Nephron (organoid): ENCODE results near the gene RETSAT.
"Not testable (repeated sequence)": the region's sequence is repeated elsewhere in the genome, so short reads cannot be mapped to it uniquely, and the experiment has no call there.

Source experiments
- H3K27ac Mint-ChIP-seq, 3 experiments: 2 replicates each; pipeline ENCODE4 v1.8.0; 2020; ENCODE audit warnings: mixed read lengths in 3 of 3, mild to moderate bottlenecking in 2 of 3, moderate library complexity in 1 of 3
- H3K27me3 Mint-ChIP-seq: 2 replicates; pipeline ENCODE4 v1.8.0; 2021; ENCODE audit warnings: low read depth, mild to moderate bottlenecking, moderate library complexity, mixed read lengths
- H3K36me3 Mint-ChIP-seq: 2 replicates; pipeline ENCODE4 v1.8.0; 2020; ENCODE audit warnings: low read depth, mixed read lengths
- H3K4me1 Mint-ChIP-seq: 2 replicates; pipeline ENCODE4 v1.8.0; 2020; ENCODE audit warnings: mixed read lengths
- H3K4me3 Mint-ChIP-seq, 3 experiments: 2 replicates each; pipeline ENCODE4 v1.8.0; 2020; ENCODE audit warnings: mild to moderate bottlenecking in 3 of 3, mixed read lengths in 3 of 3, moderate library complexity in 2 of 3
- H3K9me3 Mint-ChIP-seq: 2 replicates; pipeline ENCODE4 v1.8.0; 2020; ENCODE audit warnings: mixed read lengths
- TF ChIP-seq, protein P1 (sequence below), 3 experiments: fragments of 200-600 bp; sonication (generic); IDR thresholded peaks; one replicate each; pipeline ENCODE4 v1.5.0; 2021; ENCODE audit warnings: antibody characterized with exemption in 3 of 3; ENCODE audit not compliant: unreplicated experiment in 3 of 3

Gene RETSAT

GRCh38 chr2:85330839-85331636 is 23.3 kb downstream of the RETSAT start:
- H3K27ac Mint-ChIP-seq = no peak overlapping the region

GRCh38 chr2:85329701-85330100 is 24.6 kb downstream of the RETSAT start:
- H3K27me3 Mint-ChIP-seq, H3K9me3 Mint-ChIP-seq: not testable (repeated sequence)
- Mint-ChIP-seq H3K4me3 (peak overlapping the region; percentile 24 to 72 (median 44)), H3K36me3 (peaks cover 17% of the 10 kb centered on the region), H3K27ac (peak overlapping the region; percentile 18 to 38 (median 33)), H3K4me1 (peaks cover 44% of the 10 kb centered on the region)

More at GRCh38 chr2:85330839-85331636, 23.3 kb downstream of the RETSAT start:
- Mint-ChIP-seq H3K9me3 (no peaks in the 10 kb centered on the region), H3K36me3 (peaks cover 6% of the 10 kb centered on the region), H3K27me3 (no peaks in the 10 kb centered on the region), H3K4me1 (peaks cover 31% of the 10 kb centered on the region), H3K4me3 (no peak overlapping the region)
- TF ChIP-seq, protein P1, sequence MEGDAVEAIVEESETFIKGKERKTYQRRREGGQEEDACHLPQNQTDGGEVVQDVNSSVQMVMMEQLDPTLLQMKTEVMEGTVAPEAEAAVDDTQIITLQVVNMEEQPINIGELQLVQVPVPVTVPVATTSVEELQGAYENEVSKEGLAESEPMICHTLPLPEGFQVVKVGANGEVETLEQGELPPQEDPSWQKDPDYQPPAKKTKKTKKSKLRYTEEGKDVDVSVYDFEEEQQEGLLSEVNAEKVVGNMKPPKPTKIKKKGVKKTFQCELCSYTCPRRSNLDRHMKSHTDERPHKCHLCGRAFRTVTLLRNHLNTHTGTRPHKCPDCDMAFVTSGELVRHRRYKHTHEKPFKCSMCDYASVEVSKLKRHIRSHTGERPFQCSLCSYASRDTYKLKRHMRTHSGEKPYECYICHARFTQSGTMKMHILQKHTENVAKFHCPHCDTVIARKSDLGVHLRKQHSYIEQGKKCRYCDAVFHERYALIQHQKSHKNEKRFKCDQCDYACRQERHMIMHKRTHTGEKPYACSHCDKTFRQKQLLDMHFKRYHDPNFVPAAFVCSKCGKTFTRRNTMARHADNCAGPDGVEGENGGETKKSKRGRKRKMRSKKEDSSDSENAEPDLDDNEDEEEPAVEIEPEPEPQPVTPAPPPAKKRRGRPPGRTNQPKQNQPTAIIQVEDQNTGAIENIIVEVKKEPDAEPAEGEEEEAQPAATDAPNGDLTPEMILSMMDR (IDR thresholded peaks at IDR 0.05; ENCODE audit: unreplicated experiment in 3 of 3) = no peak

DNA sequence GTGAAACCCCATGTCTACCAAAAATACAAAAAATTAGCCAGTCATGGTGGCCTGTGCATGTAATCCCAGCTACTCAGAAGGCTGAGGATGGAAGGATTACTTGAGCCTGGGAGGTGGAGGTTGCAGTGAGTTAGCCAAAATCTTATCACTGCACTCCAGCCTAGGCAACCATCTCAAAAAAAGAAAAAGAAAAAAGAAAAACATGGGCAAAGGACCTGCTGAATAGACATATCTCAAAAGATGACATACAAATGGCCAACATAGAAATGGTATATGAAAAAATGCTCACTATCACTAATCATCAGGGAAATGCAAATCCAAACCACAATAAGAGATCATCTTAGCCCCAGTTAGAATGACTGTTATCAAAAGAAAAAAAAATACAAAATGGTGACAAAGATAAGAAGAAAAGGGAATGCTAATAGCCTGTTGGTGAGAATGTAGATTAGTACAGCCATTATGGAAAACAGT is 25.1 kb downstream of the RETSAT start:
- Mint-ChIP-seq H3K27ac (peak overlapping the region; percentile 18 to 97 (median 38)), H3K9me3 (no peaks in the 10 kb centered on the region), H3K27me3 (no peaks in the 10 kb centered on the region), H3K36me3 (peaks cover 22% of the 10 kb centered on the region), H3K4me1 (peaks cover 46% of the 10 kb centered on the region), H3K4me3 (peak overlapping the region; percentile 24 to 72 (median 44))
- TF ChIP-seq, protein P1 (IDR thresholded peaks at IDR 0.05; ENCODE audit: unreplicated experiment in 3 of 3) = no peak

DNA sequence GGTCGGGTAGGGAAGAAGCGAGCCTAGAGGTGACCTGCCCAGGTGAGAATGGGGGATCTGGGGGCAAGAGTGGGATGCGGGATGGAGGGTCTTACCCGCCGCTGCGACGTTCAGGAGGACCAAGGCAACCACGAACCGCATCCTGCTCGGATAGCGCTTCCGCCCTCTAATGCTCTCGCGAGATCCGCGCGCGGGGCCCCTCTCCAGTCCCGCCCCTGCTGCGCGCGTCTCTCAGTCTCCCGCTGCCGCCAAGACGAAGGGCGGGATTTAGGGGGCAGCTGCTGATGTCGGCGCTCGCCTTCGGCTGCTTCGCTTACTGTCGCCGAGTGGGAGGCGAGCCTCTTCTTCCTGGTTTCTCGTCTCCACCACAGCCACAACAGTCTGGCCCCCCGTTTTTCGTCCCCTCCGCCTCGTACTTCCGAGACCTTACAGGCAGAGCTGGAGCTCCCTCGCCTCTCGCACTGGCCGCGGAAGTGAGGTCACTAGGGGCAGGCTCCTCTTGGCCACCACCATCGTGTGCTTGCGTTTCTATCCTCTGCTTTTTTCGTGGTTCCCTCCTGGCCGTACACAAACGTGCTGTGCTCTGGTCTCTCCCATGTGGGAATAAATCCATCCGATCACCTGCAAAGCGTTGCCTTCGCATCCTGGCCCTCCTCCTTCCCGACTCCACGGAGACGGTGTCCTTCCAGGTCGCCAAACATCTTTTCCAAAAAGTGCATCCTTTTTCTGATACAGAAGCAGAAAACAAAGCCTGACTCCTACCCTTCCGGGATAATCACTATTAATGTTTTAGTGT is 26.3 kb downstream of the RETSAT start, which contains the start of gene TGOLN2:
TSS of gene TGOLN2 (minus strand) at position 168 of the 796 bp plus-strand sequence. CDS start at position 141, 27 bp downstream.
- Mint-ChIP-seq H3K9me3 (no peaks in the 10 kb centered on the region), H3K36me3 (peaks cover 31% of the 10 kb centered on the region), H3K27me3 (no peaks in the 10 kb centered on the region), H3K27ac (peak within 1 kb of the TSS; percentile 97 to 99 (median 98)), H3K4me3 (peak within 1 kb of the TSS; percentile 91 to 99 (median 97)), H3K4me1 (peaks cover 46% of the 10 kb centered on the region)
- TF ChIP-seq, protein P1 (IDR thresholded peaks at IDR 0.05; ENCODE audit: unreplicated experiment in 3 of 3) = no peak

DNA sequence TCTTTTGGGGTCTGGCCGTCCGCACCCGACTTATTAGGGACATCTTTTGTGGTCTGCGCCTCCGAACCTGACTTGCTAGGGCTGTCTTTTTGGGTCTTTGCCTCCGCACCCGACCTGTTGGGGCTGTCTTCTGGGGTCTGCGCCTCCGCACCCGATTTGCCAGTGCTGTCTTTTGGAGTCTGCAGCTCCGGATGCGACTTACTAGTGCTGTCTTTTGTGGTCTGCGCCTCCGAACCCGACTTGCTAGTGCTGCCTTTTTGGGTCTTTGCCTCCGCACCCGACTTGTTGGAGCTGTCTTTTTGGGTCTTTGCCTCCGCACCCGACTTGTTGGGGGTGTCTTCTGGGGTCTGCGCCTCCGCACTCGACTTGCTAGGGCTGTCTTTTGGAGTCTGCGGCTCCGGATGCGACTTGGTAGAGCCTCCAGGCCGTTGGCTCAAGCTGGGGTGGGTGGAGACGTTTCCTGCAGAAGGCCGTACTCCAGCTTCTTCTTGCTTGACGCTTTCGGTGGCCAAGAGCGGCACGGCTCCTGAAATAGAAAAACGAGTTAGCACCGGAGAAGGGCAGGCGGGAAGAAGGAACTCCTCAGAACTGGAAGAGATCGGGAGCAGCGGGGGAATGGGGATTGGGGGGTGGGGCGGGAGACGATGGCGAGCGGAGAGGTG is 27.0 kb downstream of the RETSAT start:
- peaks cover 38% of the 10 kb centered on the region for H3K36me3 Mint-ChIP-seq
- H3K27me3 Mint-ChIP-seq = no peaks in the 10 kb centered on the region
- peak overlapping the region; percentile 91 to 99 (median 97) for H3K4me3 Mint-ChIP-seq
- TF ChIP-seq, protein P1 (IDR thresholded peaks at IDR 0.05; ENCODE audit: unreplicated experiment in 3 of 3) = no peak
- H3K9me3 Mint-ChIP-seq = no peaks in the 10 kb centered on the region
- peaks cover 51% of the 10 kb centered on the region for H3K4me1 Mint-ChIP-seq
- peak overlapping the region; percentile 97 to 99 (median 98) for H3K27ac Mint-ChIP-seq
